ENCODE results near the gene DNASE2. TPM values are rescaled to one million over a fixed set of nuclear protein-coding genes. Genes with fewer than 3 reads are reported as not detected.

The DNASE2 gene
- total and polyA plus RNA-seq, 2 donors, result 14.6 to 20.8 TPM

- Histone ChIP-seq H3K27ac (ENCODE audit: low read depth in 1 of 2, low read length in 1 of 2) (no peak overlapping the region), H3K4me3 (ENCODE audit: low read length in 2 of 2) (no peak overlapping the region), H3K9me3 (ENCODE audit: control insufficient read depth in 2 of 2, insufficient read depth in 1 of 2, low read length in 1 of 2) (peaks cover 2 to 16% of the 10 kb centered on the region in 2 donors), H3K27me3 (ENCODE audit: control insufficient read depth in 2 of 2, insufficient read depth in 1 of 2, low read length in 1 of 2) (peaks cover 62 to 92% of the 10 kb centered on the region in 2 donors), H3K4me1 (ENCODE audit: control insufficient read depth in 2 of 2, insufficient read depth in 2 of 2, low read length in 2 of 2) (peaks cover 5 to 17% of the 10 kb centered on the region in 2 donors), H3K36me3 (ENCODE audit: control insufficient read depth in 2 of 2, insufficient read depth in 2 of 2, low read length in 1 of 2) (no peaks in the 10 kb centered on the region)
- WGBS, result 32% methylated on average over 43 of the region's 43 CpGs
- no peak for DNase-seq (ENCODE audit: low read depth in 6 of 9, low spot score in 9 of 9)
Measured at GRCh38 chr19:12840091-12841079, 40.9 kb downstream of the DNASE2 start.

GRCh38 chr19:12838886-12839756 is 42.1 kb downstream of the DNASE2 start:
- no peak for DNase-seq (ENCODE audit: low read depth in 6 of 9, low spot score in 9 of 9)
- WGBS, result 26% methylated on average over 21 of the region's 21 CpGs
- peak overlapping the region in 1 of 2 donors; percentile 43 for H3K4me3 ChIP-seq (ENCODE audit: low read length in 2 of 2)
- H3K4me1 ChIP-seq (ENCODE audit: control insufficient read depth in 2 of 2, insufficient read depth in 2 of 2, low read length in 2 of 2), result peaks cover 5 to 17% of the 10 kb centered on the region in 2 donors
- H3K9me3 ChIP-seq (ENCODE audit: control insufficient read depth in 2 of 2, insufficient read depth in 1 of 2, low read length in 1 of 2), result peaks cover 2 to 16% of the 10 kb centered on the region in 2 donors
- peaks cover 72 to 97% of the 10 kb centered on the region in 2 donors for H3K27me3 ChIP-seq (ENCODE audit: control insufficient read depth in 2 of 2, insufficient read depth in 1 of 2, low read length in 1 of 2)
- no peak overlapping the region for H3K27ac ChIP-seq (ENCODE audit: low read depth in 1 of 2, low read length in 1 of 2)
- no peaks in the 10 kb centered on the region for H3K36me3 ChIP-seq (ENCODE audit: control insufficient read depth in 2 of 2, insufficient read depth in 2 of 2, low read length in 1 of 2)

DNA sequence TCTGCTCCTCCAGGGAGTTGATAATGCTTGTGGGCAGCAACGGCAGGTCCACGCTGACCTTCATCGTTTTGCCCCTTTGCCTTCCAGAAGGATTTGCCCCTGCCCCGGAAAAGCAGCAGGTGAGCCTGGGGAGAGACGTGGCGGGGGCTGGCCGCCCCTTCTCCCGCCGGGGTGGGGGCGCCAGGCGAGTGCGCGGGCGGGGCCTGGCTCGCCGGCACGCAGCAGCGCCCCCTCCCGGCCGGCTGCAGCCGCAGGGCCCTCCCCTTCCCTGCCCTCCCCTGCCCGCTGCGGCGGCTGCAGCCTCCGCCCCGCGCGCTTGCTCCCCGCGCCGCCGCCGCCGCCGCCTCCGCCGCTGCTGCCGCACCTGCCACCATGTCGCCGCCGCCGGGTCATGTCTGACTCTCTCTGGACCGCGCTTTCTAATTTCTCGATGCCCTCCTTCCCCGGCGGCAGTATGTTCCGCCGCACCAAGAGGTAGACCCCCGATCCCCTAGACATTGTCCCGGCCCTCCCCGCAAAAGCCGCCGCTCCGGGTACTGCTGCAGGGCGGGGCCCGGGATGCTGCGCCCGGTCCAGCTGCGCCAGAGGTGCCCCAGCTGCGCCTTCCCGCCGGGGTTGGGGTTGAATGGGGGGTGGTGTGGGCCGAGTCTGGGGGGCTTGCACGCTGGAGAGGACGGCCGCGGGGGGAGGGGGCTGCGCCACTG is 42.9 kb downstream of the DNASE2 start, which contains the start of gene MAST1:
MAST1 (plus strand) TSS at position 334 of the 704 bp plus-strand sequence; CDS start at position 392, 58 bp downstream.
- peak in 1 of 9 donors; percentile 45 for DNase-seq (ENCODE audit: low read depth in 6 of 9, low spot score in 9 of 9)
- Histone ChIP-seq H3K9me3 (ENCODE audit: control insufficient read depth in 2 of 2, insufficient read depth in 1 of 2, low read length in 1 of 2) (peaks cover 2 to 16% of the 10 kb centered on the region in 2 donors), H3K4me3 (ENCODE audit: low read length in 2 of 2) (peak within 1 kb of the TSS in 1 of 2 donors; percentile 43), H3K27me3 (ENCODE audit: control insufficient read depth in 2 of 2, insufficient read depth in 1 of 2, low read length in 1 of 2) (peaks cover 78 to 96% of the 10 kb centered on the region in 2 donors), H3K36me3 (ENCODE audit: control insufficient read depth in 2 of 2, insufficient read depth in 2 of 2, low read length in 1 of 2) (no peaks in the 10 kb centered on the region), H3K4me1 (ENCODE audit: control insufficient read depth in 2 of 2, insufficient read depth in 2 of 2, low read length in 2 of 2) (peaks cover 8 to 19% of the 10 kb centered on the region in 2 donors), H3K27ac (ENCODE audit: low read depth in 1 of 2, low read length in 1 of 2) (no peak within 1 kb of the TSS)
- whole genome bisulfite sequencing, result 1% methylated on average over 68 of the region's 69 CpGs

DNA sequence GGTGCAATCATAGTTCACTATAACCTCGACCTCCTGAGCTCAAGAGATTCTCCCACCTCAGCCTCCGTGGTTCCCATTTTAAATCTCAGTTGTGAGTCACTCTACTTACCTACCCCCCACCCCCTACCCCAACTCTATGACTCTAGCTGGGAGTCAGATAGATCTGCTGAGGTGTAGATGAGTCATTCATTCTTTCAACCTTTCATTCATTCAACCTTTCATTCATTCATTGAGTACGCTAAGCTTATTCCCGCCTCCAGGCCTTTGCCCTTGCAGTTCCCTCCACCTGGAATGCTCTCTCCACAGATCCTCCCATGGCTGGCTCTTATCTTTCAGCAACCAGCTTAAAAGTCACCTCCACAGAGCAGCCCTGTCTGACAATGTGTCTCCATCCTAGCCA is 44.0 kb downstream of the DNASE2 start:
- no peak overlapping the region for H3K27ac ChIP-seq (ENCODE audit: low read depth in 1 of 2, low read length in 1 of 2)
- peaks cover 8 to 24% of the 10 kb centered on the region in 2 donors for H3K4me1 ChIP-seq (ENCODE audit: control insufficient read depth in 2 of 2, insufficient read depth in 2 of 2, low read length in 2 of 2)
- H3K9me3 ChIP-seq (ENCODE audit: control insufficient read depth in 2 of 2, insufficient read depth in 1 of 2, low read length in 1 of 2), result peaks cover 2 to 23% of the 10 kb centered on the region in 2 donors
- peaks cover 84 to 97% of the 10 kb centered on the region in 2 donors for H3K27me3 ChIP-seq (ENCODE audit: control insufficient read depth in 2 of 2, insufficient read depth in 1 of 2, low read length in 1 of 2)
- 89% methylated on average over 4 of the region's 4 CpGs for WGBS
- no peaks in the 10 kb centered on the region for H3K36me3 ChIP-seq (ENCODE audit: control insufficient read depth in 2 of 2, insufficient read depth in 2 of 2, low read length in 1 of 2)
- DNase-seq (ENCODE audit: low read depth in 6 of 9, low spot score in 9 of 9), result no peak
- H3K4me3 ChIP-seq (ENCODE audit: low read length in 2 of 2), result no peak overlapping the region

GRCh38 chr19:12836529-12836863 is 44.8 kb downstream of the DNASE2 start:
- peaks cover 8 to 24% of the 10 kb centered on the region in 2 donors for H3K4me1 ChIP-seq (ENCODE audit: control insufficient read depth in 2 of 2, insufficient read depth in 2 of 2, low read length in 2 of 2)
- no peaks in the 10 kb centered on the region for H3K36me3 ChIP-seq (ENCODE audit: control insufficient read depth in 2 of 2, insufficient read depth in 2 of 2, low read length in 1 of 2)
- H3K27ac ChIP-seq (ENCODE audit: low read depth in 1 of 2, low read length in 1 of 2), result no peak overlapping the region
- WGBS, result 13% methylated on average over 6 of the region's 6 CpGs
- H3K4me3 ChIP-seq (ENCODE audit: low read length in 2 of 2), result no peak overlapping the region
- peaks cover 85 to 97% of the 10 kb centered on the region in 2 donors for H3K27me3 ChIP-seq (ENCODE audit: control insufficient read depth in 2 of 2, insufficient read depth in 1 of 2, low read length in 1 of 2)
- H3K9me3 ChIP-seq (ENCODE audit: control insufficient read depth in 2 of 2, insufficient read depth in 1 of 2, low read length in 1 of 2), result peaks cover 2 to 23% of the 10 kb centered on the region in 2 donors
- no peak for DNase-seq (ENCODE audit: low read depth in 6 of 9, low spot score in 9 of 9)

DNA sequence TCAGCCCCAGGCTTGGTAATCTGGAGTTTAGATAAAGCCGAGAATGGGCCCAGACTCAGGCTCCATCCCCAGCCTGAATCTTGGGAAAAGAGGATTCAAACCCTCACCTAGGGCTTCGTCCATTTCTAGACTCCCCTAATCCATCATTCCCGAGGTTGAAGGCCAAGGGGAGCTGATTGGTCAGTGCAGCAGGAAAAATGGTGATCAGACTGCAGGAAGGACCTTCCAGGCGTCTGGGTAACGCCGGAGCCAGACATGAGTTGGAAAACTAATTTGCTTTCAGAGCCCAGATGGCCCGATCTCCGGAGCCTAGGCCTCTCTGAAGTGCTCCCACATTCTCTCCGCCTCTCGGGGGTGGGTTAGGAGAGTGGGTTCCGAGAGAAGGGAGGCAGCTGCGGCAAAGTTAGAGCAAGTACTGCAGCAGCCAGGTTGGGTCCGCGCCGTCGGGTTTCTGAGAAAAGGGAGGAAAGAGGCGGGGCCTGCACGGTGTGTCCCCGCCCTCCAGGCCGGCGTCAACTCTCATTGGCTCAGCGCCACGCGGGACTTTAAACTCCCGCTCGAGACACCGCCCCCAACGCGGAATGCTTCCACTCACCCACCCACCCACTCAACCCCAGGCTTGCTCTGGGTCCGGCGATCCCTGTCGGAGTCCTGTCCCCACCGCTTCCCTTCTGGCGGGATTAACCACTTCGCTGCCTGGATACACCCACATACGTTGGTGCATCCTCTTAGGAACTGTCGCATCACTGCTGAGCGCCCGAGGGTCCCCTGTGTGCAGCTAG is 46.1 kb downstream of the DNASE2 start:
- Histone ChIP-seq H3K36me3 (ENCODE audit: control insufficient read depth in 2 of 2, insufficient read depth in 2 of 2, low read length in 1 of 2) (no peaks in the 10 kb centered on the region), H3K9me3 (ENCODE audit: control insufficient read depth in 2 of 2, insufficient read depth in 1 of 2, low read length in 1 of 2) (peaks cover 1 to 12% of the 10 kb centered on the region in 2 donors), H3K27me3 (ENCODE audit: control insufficient read depth in 2 of 2, insufficient read depth in 1 of 2, low read length in 1 of 2) (peaks cover 73 to 97% of the 10 kb centered on the region in 2 donors), H3K27ac (ENCODE audit: low read depth in 1 of 2, low read length in 1 of 2) (no peak overlapping the region), H3K4me3 (ENCODE audit: low read length in 2 of 2) (no peak overlapping the region), H3K4me1 (ENCODE audit: control insufficient read depth in 2 of 2, insufficient read depth in 2 of 2, low read length in 2 of 2) (peaks cover 2 to 18% of the 10 kb centered on the region in 2 donors)
- DNase-seq (ENCODE audit: low read depth in 6 of 9, low spot score in 9 of 9), result peak in 1 of 9 donors; percentile 26
- 16% methylated on average over 39 of the region's 39 CpGs for WGBS

DNA sequence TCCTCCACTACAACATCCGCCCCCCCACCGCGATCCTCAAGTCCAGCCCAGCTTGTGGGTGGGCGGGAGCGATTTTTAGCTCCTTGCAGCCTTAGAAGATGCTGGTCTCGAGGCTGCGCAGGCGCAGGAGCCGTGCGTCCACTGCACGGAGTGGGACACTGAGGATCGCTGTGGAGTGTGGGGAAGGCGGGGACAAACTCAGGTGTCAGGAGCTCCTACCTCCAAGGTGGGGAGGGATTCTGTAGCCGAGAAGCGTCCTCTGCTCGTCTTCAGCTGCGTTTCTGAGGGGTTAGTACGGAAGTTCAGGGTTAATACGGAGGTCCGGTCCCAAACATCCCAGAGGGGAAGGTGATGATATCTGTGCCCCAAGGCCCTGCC is 46.7 kb downstream of the DNASE2 start, which contains the start of gene RTBDN:
RTBDN (minus strand) TSS at position 14 of the 378 bp plus-strand sequence. CDS start 4,600 bp downstream, outside the sequence.
- Histone ChIP-seq H3K27me3 (ENCODE audit: control insufficient read depth in 2 of 2, insufficient read depth in 1 of 2, low read length in 1 of 2) (peaks cover 69 to 97% of the 10 kb centered on the region in 2 donors), H3K9me3 (ENCODE audit: control insufficient read depth in 2 of 2, insufficient read depth in 1 of 2, low read length in 1 of 2) (peaks cover 3 to 11% of the 10 kb centered on the region in 2 donors), H3K4me1 (ENCODE audit: control insufficient read depth in 2 of 2, insufficient read depth in 2 of 2, low read length in 2 of 2) (peaks cover 2 to 18% of the 10 kb centered on the region in 2 donors), H3K36me3 (ENCODE audit: control insufficient read depth in 2 of 2, insufficient read depth in 2 of 2, low read length in 1 of 2) (no peaks in the 10 kb centered on the region), H3K27ac (ENCODE audit: low read depth in 1 of 2, low read length in 1 of 2) (no peak within 1 kb of the TSS), H3K4me3 (ENCODE audit: low read length in 2 of 2) (peak within 1 kb of the TSS in 1 of 2 donors; percentile 50)
- 12% methylated on average over 20 of the region's 20 CpGs for WGBS
- DNase-seq (ENCODE audit: low read depth in 6 of 9, low spot score in 9 of 9), result no peak

Data from thymus (tissue), 11 donors.